Esophagus mucosa (tissue), 1 donor: ENCODE data around the gene PAMR1. TPM values are rescaled to one million over a fixed set of nuclear protein-coding genes. Genes with fewer than 3 reads are reported as not detected.
"Not testable (repeated sequence)": the region's sequence is repeated elsewhere in the genome, so short reads cannot be mapped to it uniquely, and the experiment has no call there.

Experiments used
- ATAC-seq: fragments of 200-7000 bp; cut with Tn5 transposase; one replicate; pipeline ENCODE4 v1.9.1; 2020
- total RNA-seq: library from RNA; stranded (reverse); gene quantifications from one replicate; pipeline ENCODE4 v1.2.4, GENCODE V29; 2023
- donor health status: DM: yes; HTN: yes; CAD: no.

Gene PAMR1
- total RNA-seq, 1 donor from 2014 or later, result 0.36 TPM

GRCh38 chr11:35543481-35543880 lies 18.1 kb upstream of the PAMR1 start:
- no peak for ATAC-seq

GRCh38 chr11:35541621-35542375 lies 16.4 kb upstream of the PAMR1 start:
- ATAC-seq, result no peak

DNA sequence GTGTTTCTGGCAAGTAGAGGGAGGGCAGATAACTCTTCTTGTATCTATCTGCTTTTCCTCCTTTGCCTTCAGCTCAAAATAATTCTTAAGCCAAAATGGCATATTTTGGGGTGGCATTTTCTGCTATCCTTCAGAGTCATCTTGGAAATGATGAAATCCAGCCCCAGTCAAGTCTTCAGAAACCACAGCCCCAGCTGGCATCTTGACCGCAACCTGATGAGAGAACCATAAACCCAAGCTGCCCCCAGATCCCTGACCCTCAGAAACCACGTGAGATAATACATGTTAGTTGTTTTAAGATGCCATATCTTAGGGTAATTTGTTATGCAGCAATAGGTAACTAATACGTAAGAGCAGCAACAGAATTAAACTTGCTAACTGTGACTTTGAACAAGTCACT lies 15.1 kb upstream of the PAMR1 start:
- ATAC-seq, result no peak

GRCh38 chr11:35539781-35540281 lies 14.4 kb upstream of the PAMR1 start:
- ATAC-seq, result peak; percentile 42

DNA sequence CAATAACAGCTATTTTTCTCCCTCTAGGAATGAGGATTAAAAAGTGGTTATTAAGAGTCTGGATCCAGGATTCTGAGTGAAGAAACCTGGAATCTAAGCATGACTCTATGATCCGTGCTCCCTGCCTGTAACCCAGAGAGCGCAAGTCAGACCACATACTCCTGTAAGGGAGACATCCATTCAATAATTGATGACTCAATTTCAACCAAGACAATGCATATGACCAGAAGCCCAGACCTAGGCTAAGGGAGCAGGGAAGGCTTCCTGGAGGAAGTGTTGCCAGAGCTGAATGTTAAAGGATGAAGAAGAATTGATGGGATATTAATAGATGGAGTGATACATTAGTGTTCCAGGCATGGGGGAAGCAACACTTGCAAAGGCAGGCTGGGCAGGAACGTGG lies 13.8 kb upstream of the PAMR1 start:
- no peak for ATAC-seq

DNA sequence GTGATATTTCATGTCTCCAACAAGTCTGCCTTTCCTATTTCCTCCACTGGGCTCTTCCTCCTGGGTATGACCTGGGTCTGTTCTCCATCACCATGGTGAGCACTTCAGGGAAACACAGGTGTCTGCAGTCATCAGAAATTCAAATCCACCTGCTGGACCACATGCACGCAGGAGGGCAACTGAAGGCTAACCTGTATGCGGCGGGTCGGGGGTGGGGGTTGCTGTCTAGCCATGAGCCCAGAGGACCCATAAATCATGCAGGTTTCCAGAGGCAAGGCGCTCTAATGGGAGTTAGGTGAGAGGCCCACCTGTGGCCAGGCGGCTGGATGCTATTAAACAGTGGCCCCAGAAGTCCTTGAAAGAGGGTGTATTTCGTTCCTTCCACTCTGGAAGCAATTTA lies 11.1 kb upstream of the PAMR1 start:
- no peak for ATAC-seq

DNA sequence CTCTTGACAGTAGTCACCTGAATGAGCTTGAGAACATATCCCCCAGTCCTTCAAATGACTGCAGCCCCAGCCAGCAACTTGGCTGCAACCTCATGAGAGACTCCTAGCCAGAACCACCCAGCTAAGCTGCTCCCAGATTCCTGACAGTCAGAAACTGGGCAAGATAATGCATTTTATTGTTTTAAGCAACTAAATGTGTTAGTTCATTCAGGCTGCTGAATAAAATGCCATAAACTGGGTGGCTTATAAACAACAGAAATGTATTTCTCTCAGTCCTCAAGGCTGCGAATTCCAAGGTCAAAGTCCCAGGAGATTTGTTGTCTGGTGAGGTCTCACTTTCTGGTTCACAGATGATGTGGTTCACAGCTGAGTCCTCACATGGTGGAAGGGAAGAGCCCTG lies 5.8 kb upstream of the PAMR1 start:
- ATAC-seq, result no peak

GRCh38 chr11:35529971-35530495 lies 4.6 kb upstream of the PAMR1 start:
- peak; percentile 37 for ATAC-seq

- no peak for ATAC-seq
These were observed 965 bp upstream of the PAMR1 start for GRCh38 chr11:35526370-35526792.

- no peak for ATAC-seq
These were observed 636 bp downstream of the PAMR1 start for GRCh38 chr11:35524780-35525179.

DNA sequence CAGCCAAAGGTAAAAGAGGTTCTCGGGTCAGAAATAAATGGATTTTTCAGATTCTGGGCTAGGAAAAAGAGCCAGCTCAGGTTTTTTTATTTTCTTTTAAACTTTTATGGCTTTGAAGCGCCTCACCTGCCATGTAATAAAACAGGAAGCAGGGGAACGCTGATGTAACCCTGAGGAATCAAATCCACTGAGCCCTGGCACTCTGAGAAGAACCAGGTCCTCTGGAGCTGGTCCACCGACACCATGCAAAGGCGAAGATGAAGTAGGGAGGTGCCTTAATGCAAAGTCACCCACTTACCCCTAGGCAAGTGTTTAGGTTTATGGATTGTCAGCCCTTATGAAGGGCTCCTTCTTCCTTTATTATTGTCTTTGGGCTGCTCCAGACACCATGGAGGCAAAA lies 1.6 kb downstream of the PAMR1 start:
- no peak for ATAC-seq

DNA sequence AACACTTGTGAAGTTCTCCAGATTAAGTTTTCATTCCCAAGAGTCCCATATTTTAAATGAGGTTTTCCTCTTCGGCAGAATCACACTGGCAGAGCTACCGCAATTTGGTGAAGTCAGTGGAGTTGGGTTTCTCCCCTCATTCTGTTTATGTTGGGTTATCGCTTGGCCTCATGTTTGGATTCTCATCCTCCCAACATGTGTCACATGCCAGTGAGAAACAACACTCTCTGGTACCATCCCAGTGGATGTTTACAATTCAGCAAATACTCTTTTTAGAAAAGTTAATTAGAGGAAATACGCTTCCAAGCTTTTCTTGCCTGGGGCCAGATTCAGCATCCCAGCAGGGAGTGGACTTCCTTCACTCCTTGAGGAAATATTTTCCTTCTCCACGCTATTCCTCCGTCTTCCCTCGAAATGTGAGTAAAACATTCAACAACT lies 2.1 kb downstream of the PAMR1 start:
- ATAC-seq, result no peak

- not testable (repeated sequence) for ATAC-seq
These were observed 3.3 kb downstream of the PAMR1 start for GRCh38 chr11:35522091-35522490.

DNA sequence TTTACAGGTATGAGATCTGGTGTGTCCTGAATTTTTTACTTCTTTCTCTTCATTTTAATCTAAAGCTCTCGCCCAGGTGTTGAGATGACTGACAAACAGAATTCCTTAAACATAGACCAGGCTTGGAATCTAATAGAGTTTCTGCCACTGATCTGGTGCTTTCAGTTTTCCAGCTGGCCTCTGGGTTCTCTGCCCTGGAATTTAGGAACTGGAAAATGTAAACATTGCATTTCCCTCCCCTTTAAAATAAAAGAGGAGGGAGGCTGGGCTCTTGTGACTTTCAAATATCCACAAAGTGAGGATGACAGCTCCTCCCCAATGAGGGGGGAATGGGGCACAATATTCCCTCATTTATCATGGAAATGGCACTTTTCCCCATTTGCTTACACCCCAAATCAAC lies 5.0 kb downstream of the PAMR1 start:
- no peak for ATAC-seq

GRCh38 chr11:35518766-35519165 lies 6.7 kb downstream of the PAMR1 start:
- ATAC-seq, result no peak

GRCh38 chr11:35517481-35517880 lies 7.9 kb downstream of the PAMR1 start:
- no peak for ATAC-seq

DNA sequence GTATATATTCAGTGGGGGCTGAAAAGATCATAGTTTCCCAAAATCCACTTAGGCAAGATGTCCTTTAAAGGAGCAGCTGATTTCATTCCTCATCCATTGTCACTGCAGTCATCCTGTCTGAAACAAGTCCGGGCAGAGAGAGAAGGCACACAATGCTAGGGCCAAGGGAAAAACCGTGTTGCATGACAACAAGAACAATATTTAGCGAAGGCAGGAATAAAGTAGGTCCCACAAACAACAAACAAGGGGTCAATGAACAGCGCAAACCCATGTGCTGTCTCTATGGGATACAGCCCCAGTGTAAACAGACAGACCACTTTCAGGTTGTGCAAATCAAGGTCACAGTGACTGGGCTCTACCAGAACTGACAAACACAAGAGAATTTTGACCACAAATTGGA lies 9.0 kb downstream of the PAMR1 start:
- no peak for ATAC-seq

- no peak for ATAC-seq
These were observed 10.2 kb downstream of the PAMR1 start for GRCh38 chr11:35515224-35515623.

GRCh38 chr11:35514481-35514880 lies 10.9 kb downstream of the PAMR1 start:
- no peak for ATAC-seq

DNA sequence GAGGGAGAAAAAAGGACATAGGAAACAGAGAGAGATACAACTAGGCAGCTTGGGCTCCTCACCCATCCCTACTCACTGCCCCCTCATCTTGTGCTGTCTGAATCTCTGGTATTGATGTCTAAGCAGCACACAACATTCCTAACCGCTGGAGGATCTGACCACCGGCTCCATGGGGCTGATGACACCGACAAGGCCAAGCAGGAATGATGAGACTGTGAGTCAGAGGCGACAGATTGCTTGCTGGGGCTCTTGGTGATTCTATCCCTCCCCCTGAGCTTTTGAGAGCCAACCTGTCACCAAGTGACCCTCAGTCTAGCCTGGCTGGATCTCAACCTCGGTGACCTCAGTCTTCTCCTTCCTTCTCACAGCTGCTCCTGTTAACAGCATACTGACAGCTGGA lies 13.8 kb downstream of the PAMR1 start:
- no peak for ATAC-seq

DNA sequence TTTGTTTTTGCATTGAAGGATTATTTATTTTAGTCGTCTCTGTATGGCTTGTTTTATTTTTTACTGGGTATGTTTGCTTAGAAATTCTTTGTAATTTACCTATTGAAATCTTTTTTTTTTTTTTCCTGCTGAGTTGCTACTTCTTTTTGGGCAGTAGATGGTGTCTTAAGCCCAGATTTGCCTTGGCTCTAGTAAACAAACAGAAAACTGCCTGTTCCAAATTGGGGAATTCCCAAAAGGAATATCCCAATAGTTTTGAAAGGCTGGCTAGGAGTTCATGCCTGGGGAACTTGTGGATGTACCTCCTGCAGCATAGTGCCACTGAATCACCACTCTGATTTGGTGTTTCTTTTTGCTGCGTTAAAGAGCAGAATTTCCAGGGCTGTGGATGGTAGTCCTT lies 17.7 kb downstream of the PAMR1 start:
- no peak for ATAC-seq

- no peak for ATAC-seq
These were observed 23.6 kb downstream of the PAMR1 start for GRCh38 chr11:35501776-35502175.

DNA sequence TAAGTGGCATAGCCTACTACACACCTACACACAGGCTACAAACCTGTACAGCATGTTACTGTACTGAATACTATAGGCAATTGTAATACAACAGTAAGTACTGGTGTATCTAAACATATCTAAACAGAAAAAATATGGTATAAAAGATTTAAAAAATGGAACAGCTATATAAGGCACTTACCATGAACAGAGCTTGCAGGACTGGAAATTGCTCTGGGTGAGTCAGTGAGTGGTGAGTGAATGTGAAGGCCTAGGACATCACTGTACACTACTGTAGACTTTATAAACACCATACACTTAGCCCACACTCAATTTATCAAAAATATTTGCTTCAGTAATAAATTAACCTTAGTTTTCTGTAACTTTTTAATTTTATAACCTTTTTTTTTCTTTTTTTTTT lies 24.7 kb downstream of the PAMR1 start:
- ATAC-seq, result no peak

DNA sequence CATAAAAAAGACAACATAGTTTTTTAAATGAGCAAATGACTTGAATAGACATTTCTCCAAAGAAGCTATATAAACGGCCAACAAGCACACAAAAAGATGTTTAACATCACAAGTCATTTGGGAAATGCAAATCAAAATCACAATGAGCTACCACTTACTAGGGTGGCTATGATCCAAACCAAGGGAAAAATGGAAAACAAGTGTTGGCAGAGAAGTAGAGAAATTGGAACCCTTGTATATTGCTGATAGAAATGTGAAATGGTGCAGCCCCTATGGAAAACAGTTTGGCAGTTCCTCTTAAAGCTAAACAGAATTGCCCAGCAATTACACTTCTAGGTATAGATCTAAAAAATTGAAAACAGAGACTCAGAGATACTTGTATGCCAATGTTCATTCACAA lies 29.0 kb downstream of the PAMR1 start:
- no peak for ATAC-seq
